ENCODE measurements around the gene MBD6. TPM values are rescaled to one million over a fixed set of nuclear protein-coding genes. Genes with fewer than 3 reads are reported as not detected.

Gene MBD6
- polyA plus RNA-seq, 3 donors, result 2.4 to 47.7 (median 2.6) TPM

GRCh38 chr12:57498132-57498502 is 24.5 kb upstream of the MBD6 start:
- Histone ChIP-seq H2AFZ (ENCODE audit: insufficient read depth, low read depth, low read length, poor library complexity, severe bottlenecking) (no peak overlapping the region), H3K27me3 (ENCODE audit: control insufficient read depth in 2 of 2, insufficient read depth in 2 of 2, low read length in 2 of 2) (no peaks in the 10 kb centered on the region), H3K4me1 (ENCODE audit: control insufficient read depth in 1 of 2, insufficient read depth in 2 of 2, low read length in 2 of 2) (no peaks in the 10 kb centered on the region), H3K27ac (ENCODE audit: low read depth in 1 of 2, low read length in 2 of 2) (peak overlapping the region in 1 of 2 donors; percentile 36), H3K4me3 (replicated peaks in 1 of 3; ENCODE audit: low read depth in 2 of 3, low read length in 3 of 3) (no peak overlapping the region), H3K9ac (ENCODE audit: insufficient read depth, low read length, poor library complexity, severe bottlenecking) (no peak overlapping the region), H3K9me3 (replicated peaks in 1 of 2; ENCODE audit: control insufficient read depth in 1 of 2, insufficient read depth in 1 of 2, low read length in 2 of 2) (no peaks in the 10 kb centered on the region), H3K79me2 (ENCODE audit: insufficient read depth, low read length) (no peaks in the 10 kb centered on the region), H3K36me3 (replicated peaks in 1 of 2; ENCODE audit: control insufficient read depth in 1 of 2, insufficient read depth in 2 of 2, low read length in 2 of 2) (peaks cover 51 to 72% of the 10 kb centered on the region in 2 donors), H4K20me1 (ENCODE audit: insufficient read depth, low read length) (peaks cover 10% of the 10 kb centered on the region), H3K4me2 (replicated peaks; ENCODE audit: extremely low read depth, low read length, poor library complexity, severe bottlenecking) (no peak overlapping the region)
- H3K27ac Mint-ChIP-seq, result peak overlapping the region in 2 of 7 donors; percentile 51 to 78
- H3K36me3 Mint-ChIP-seq, result peaks cover 63 to 90% of the 10 kb centered on the region in 2 donors
- WGBS (ENCODE audit: insufficient coverage), result no CpG with 5 or more reads among the region's 9 CpGs
- no peak for TF ChIP-seq CTCF (IDR thresholded peaks at IDR 0.05)
- intact Hi-C loops (cut with micrococcal nuclease), result no loop called here
- DNase-seq, result no peak
- H3K4me3 Mint-ChIP-seq, result no peak overlapping the region
- no peaks in the 10 kb centered on the region for H3K4me1 Mint-ChIP-seq
- peaks cover 0 to 3% (median 0%) of the 10 kb centered on the region in 7 donors for H3K9me3 Mint-ChIP-seq
- H3K27me3 Mint-ChIP-seq (ENCODE audit: low read depth in 3 of 3), result peaks cover 0 to 2% (median 0%) of the 10 kb centered on the region in 3 donors

- peaks cover 0 to 2% (median 0%) of the 10 kb centered on the region in 3 donors for H3K27me3 Mint-ChIP-seq (ENCODE audit: low read depth in 3 of 3)
- Histone ChIP-seq H3K27ac (ENCODE audit: low read depth in 1 of 2, low read length in 2 of 2) (no peak overlapping the region), H4K20me1 (ENCODE audit: insufficient read depth, low read length) (peaks cover 10% of the 10 kb centered on the region), H3K9me3 (replicated peaks in 1 of 2; ENCODE audit: control insufficient read depth in 1 of 2, insufficient read depth in 1 of 2, low read length in 2 of 2) (no peaks in the 10 kb centered on the region), H2AFZ (ENCODE audit: insufficient read depth, low read depth, low read length, poor library complexity, severe bottlenecking) (no peak overlapping the region), H3K9ac (ENCODE audit: insufficient read depth, low read length, poor library complexity, severe bottlenecking) (no peak overlapping the region), H3K79me2 (ENCODE audit: insufficient read depth, low read length) (no peaks in the 10 kb centered on the region), H3K4me3 (replicated peaks in 1 of 3; ENCODE audit: low read depth in 2 of 3, low read length in 3 of 3) (no peak overlapping the region), H3K4me1 (ENCODE audit: control insufficient read depth in 1 of 2, insufficient read depth in 2 of 2, low read length in 2 of 2) (no peaks in the 10 kb centered on the region), H3K27me3 (ENCODE audit: control insufficient read depth in 2 of 2, insufficient read depth in 2 of 2, low read length in 2 of 2) (no peaks in the 10 kb centered on the region), H3K36me3 (replicated peaks in 1 of 2; ENCODE audit: control insufficient read depth in 1 of 2, insufficient read depth in 2 of 2, low read length in 2 of 2) (peaks cover 54 to 77% of the 10 kb centered on the region in 2 donors), H3K4me2 (replicated peaks; ENCODE audit: extremely low read depth, low read length, poor library complexity, severe bottlenecking) (no peak overlapping the region)
- 100% methylated on average over 1 of the region's 4 CpGs for WGBS (ENCODE audit: insufficient coverage)
- no peak for DNase-seq
- H3K36me3 Mint-ChIP-seq, result peaks cover 68 to 95% of the 10 kb centered on the region in 2 donors
- H3K4me3 Mint-ChIP-seq, result no peak overlapping the region
- H3K4me1 Mint-ChIP-seq, result no peaks in the 10 kb centered on the region
- intact Hi-C loops (cut with micrococcal nuclease), result no loop called here
- no peak for TF ChIP-seq CTCF (IDR thresholded peaks at IDR 0.05)
- peak overlapping the region in 2 of 7 donors; percentile 39 to 77 for H3K27ac Mint-ChIP-seq
- H3K9me3 Mint-ChIP-seq, result peaks cover 0 to 3% (median 0%) of the 10 kb centered on the region in 7 donors
Observed at GRCh38 chr12:57498571-57498970, 24.1 kb upstream of the MBD6 start.

All from CD14-positive monocyte (primary cell).